Esophagus (tissue), 2 donors: ENCODE data around the gene PTPN14. TPM values are rescaled to one million over a fixed set of nuclear protein-coding genes. Genes with fewer than 3 reads are reported as not detected.

Experiments
- polyA plus RNA-seq, 2 donors: library from polyadenylated mRNA; stranded (reverse); fragments of 200-250 nt; gene quantifications; one replicate each; pipeline ENCODE4 v1.2.3, GENCODE V29; 2013
- donor health status: healthy with polysubstance abuse.
- donor health status: Bipolar disorder and iron deficiency.

PTPN14 gene
- polyA plus RNA-seq, 2 donors = 2.4 to 4.1 TPM

Other genes starting within 250 kb of the PTPN14 start
- 10 to 100 TPM in 1 of 2 donors, 1 to 10 TPM in 1; 7.0 to 15.9 TPM for gene CENPF, start 51.6 kb upstream of the PTPN14 start, polyA plus RNA-seq